Measurements from ENCODE around the gene TSEN34. TPM values are rescaled to one million over a fixed set of nuclear protein-coding genes. Genes with fewer than 3 reads are reported as not detected.

Gene TSEN34
- total RNA-seq, 1 experiment from 2014 or later, result 194 TPM

DNA sequence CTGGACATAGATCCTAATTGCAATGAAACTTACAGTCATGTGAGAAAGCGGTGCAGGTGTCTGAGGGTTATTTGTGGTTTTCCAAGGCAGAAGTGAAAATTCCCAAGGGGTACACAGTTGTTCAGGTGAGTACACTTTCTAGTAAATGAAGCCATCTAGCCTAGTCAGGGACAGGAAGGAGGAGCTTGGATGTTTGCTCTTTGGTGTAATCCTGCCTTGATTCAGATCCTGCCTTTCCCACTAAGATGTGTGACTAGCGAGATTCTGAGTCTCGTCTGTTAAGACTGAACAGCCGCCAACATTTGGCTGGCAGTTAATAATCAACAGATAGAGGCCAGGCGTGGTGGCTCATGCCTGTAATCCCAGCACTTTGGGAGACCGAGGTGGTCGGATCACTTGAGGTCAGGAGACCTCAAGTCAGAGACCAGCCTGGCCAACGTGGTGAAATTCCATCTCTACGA is 12.1 kb downstream of the TSEN34 start:
- intact Hi-C loops (cut with micrococcal nuclease; ENCODE audit: unreplicated experiment), result no loop called here
- POLR2A ChIA-PET, result interaction anchor here (0.6 kb wide), 1 partner anchor 16 kb away, joined by 3 read pairs; no protein-coding TSS in a partner anchor
- DNase-seq (ENCODE audit: low read depth, low spot score) (no peak), ATAC-seq (no peak)
- Histone ChIP-seq H3K4me3 (ENCODE audit: low read depth in 2 of 2, low read length in 2 of 2) (peak overlapping the region; percentile 69 to 96), H3K9me3 (ENCODE audit: control insufficient read depth, insufficient read depth, low read depth, low read length) (no peaks in the 10 kb centered on the region), H3K27ac (ENCODE audit: low read length) (peak overlapping the region; percentile 95), H3K36me3 (ENCODE audit: control insufficient read depth, insufficient read depth, low read length) (peaks cover 44% of the 10 kb centered on the region), H3K27me3 (ENCODE audit: control insufficient read depth, insufficient read depth, low read length) (no peaks in the 10 kb centered on the region), H3K4me1 (ENCODE audit: control insufficient read depth, insufficient read depth, low read length) (peaks cover 64% of the 10 kb centered on the region)
- BruUV-seq (replicated peaks), result no TSS peak
- CTCF ChIA-PET, result no interaction called here
- in situ Hi-C loops (cut with HindIII; ENCODE audit: low pct_unique_long_range_greater_than_20kb, low sequenced_read_pairs), result no loop called here
- TF ChIP-seq TCF7L2 (IDR thresholded peaks at IDR 0.05; ENCODE audit: low read depth, low read length) (no peak), SIN3A (IDR thresholded peaks at IDR 0.05; ENCODE audit: borderline replicate concordance, insufficient read depth, low read depth, low read length) (no peak), POLR2AphosphoS5 (IDR thresholded peaks at IDR 0.05; ENCODE audit: low read depth, low read length) (no peak)
- TF ChIP-seq, protein P1, sequence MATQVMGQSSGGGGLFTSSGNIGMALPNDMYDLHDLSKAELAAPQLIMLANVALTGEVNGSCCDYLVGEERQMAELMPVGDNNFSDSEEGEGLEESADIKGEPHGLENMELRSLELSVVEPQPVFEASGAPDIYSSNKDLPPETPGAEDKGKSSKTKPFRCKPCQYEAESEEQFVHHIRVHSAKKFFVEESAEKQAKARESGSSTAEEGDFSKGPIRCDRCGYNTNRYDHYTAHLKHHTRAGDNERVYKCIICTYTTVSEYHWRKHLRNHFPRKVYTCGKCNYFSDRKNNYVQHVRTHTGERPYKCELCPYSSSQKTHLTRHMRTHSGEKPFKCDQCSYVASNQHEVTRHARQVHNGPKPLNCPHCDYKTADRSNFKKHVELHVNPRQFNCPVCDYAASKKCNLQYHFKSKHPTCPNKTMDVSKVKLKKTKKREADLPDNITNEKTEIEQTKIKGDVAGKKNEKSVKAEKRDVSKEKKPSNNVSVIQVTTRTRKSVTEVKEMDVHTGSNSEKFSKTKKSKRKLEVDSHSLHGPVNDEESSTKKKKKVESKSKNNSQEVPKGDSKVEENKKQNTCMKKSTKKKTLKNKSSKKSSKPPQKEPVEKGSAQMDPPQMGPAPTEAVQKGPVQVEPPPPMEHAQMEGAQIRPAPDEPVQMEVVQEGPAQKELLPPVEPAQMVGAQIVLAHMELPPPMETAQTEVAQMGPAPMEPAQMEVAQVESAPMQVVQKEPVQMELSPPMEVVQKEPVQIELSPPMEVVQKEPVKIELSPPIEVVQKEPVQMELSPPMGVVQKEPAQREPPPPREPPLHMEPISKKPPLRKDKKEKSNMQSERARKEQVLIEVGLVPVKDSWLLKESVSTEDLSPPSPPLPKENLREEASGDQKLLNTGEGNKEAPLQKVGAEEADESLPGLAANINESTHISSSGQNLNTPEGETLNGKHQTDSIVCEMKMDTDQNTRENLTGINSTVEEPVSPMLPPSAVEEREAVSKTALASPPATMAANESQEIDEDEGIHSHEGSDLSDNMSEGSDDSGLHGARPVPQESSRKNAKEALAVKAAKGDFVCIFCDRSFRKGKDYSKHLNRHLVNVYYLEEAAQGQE (IDR thresholded peaks at IDR 0.05; ENCODE audit: insufficient read depth in 1 of 2, low read depth in 2 of 2, low read length in 1 of 2), result no peak
- TF ChIP-seq, protein P2, sequence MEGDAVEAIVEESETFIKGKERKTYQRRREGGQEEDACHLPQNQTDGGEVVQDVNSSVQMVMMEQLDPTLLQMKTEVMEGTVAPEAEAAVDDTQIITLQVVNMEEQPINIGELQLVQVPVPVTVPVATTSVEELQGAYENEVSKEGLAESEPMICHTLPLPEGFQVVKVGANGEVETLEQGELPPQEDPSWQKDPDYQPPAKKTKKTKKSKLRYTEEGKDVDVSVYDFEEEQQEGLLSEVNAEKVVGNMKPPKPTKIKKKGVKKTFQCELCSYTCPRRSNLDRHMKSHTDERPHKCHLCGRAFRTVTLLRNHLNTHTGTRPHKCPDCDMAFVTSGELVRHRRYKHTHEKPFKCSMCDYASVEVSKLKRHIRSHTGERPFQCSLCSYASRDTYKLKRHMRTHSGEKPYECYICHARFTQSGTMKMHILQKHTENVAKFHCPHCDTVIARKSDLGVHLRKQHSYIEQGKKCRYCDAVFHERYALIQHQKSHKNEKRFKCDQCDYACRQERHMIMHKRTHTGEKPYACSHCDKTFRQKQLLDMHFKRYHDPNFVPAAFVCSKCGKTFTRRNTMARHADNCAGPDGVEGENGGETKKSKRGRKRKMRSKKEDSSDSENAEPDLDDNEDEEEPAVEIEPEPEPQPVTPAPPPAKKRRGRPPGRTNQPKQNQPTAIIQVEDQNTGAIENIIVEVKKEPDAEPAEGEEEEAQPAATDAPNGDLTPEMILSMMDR (IDR thresholded peaks at IDR 0.05), result no peak

DNA sequence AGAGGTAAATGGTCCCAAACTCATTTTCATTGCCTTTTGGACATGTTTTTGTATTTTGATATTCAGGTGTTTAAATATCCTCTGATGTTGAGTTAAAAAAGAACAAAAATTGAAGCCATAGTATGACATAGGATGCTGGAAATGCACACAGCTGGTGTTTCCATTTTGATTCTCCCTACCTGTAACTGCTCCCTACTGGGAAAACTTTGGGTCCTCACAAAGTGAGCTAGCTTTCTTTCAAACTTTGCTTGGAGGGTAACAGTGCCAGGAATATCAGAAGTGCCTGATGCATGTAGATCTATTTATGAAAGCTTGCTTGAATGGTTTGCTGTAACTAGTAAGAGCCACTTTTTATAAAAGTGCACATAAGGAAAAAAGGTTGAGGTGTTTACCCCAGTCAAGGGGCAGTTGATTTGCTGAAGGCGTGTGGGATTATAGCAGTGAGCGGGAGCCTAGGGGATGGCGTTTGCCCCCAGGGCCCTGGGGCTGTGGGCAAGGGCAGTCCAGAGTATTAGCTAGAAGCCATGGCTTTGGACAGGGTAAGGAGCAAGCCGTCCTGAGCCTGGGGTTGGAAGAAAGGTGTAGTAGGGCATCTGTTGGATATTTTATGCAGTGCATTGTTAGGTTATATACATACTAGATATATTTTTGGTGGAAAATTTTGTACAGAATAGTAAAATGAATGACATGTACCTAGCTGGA is 13.8 kb downstream of the TSEN34 start:
- Histone ChIP-seq H3K27ac (ENCODE audit: low read length) (0 out of 2 replicates have a peak overlapping the region, but pooled peaks have one; percentile 2), H3K9me3 (ENCODE audit: control insufficient read depth, insufficient read depth, low read depth, low read length) (no peaks in the 10 kb centered on the region), H3K27me3 (ENCODE audit: control insufficient read depth, insufficient read depth, low read length) (no peaks in the 10 kb centered on the region), H3K4me1 (ENCODE audit: control insufficient read depth, insufficient read depth, low read length) (peaks cover 78% of the 10 kb centered on the region), H3K4me3 (ENCODE audit: low read depth in 2 of 2, low read length in 2 of 2) (no peak overlapping the region; a peak in 1 of 4 replicates), H3K36me3 (ENCODE audit: control insufficient read depth, insufficient read depth, low read length) (peaks cover 44% of the 10 kb centered on the region)
- intact Hi-C loops (cut with micrococcal nuclease; ENCODE audit: unreplicated experiment), result no loop called here
- ATAC-seq (no peak), DNase-seq (ENCODE audit: low read depth, low spot score) (no peak)
- CTCF ChIA-PET, result interaction anchor here (0.6 kb wide), 1 partner anchor 186 kb away, joined by 3 read pairs; no protein-coding TSS in a partner anchor
- POLR2A ChIA-PET, result interaction anchor here (0.5 to 1.0 kb wide), 4 partner anchors 9 to 381 kb away, joined by 3 to 8 read pairs (median 4); partner anchors contain the start of gene LENG8
- in situ Hi-C loops (cut with HindIII; ENCODE audit: low pct_unique_long_range_greater_than_20kb, low sequenced_read_pairs), result no loop called here
- TSS peak; percentile 5 for BruUV-seq (replicated peaks)
- TF ChIP-seq TCF7L2 (IDR thresholded peaks at IDR 0.05; ENCODE audit: low read depth, low read length) (no peak), POLR2AphosphoS5 (IDR thresholded peaks at IDR 0.05; ENCODE audit: low read depth, low read length) (no peak), SIN3A (IDR thresholded peaks at IDR 0.05; ENCODE audit: borderline replicate concordance, insufficient read depth, low read depth, low read length) (no peak)
- TF ChIP-seq, protein P2 (IDR thresholded peaks at IDR 0.05), result no peak
- TF ChIP-seq, protein P1 (IDR thresholded peaks at IDR 0.05; ENCODE audit: insufficient read depth in 1 of 2, low read depth in 2 of 2, low read length in 1 of 2), result no peak
